HEK293 (cell line): ENCODE measurements around the gene SETD7.

Experiments used
- CTCF ChIA-PET: fragments of 350-600 bp; formaldehyde crosslinking; extraction: SDS; loops from one replicate; lab custom pipeline; 2021; ENCODE audit warnings: antibody characterized with exemption; lab: Yijun Ruan, JAX
- POLR2A ChIA-PET: fragments of 300-600 bp; formaldehyde crosslinking; extraction: SDS; loops from one replicate; lab custom pipeline; 2020; ENCODE audit warnings: antibody characterized with exemption, inconsistent platforms; lab: Yijun Ruan, JAX
- H3K27ac ChIP-seq: fragments of 200-500 bp; sonication (Bioruptor generic); 2 replicates; pipeline ENCODE4 v1.5.1; 2014; ENCODE audit warnings: low read depth, low read length, control low read depth, inconsistent platforms; ENCODE audit errors: extremely low read depth
- H3K36me3 ChIP-seq, 2 experiments: fragments of 200-500 bp in 1 of 2; sonication (Bioruptor generic) in 1 of 2; 1 replicate in 1 of 2; 2 replicates in 1 of 2; pipeline ENCODE4 v1.5.1; 2014 to 2017; ENCODE audit warnings: inconsistent platforms in 2 of 2, low read length in 2 of 2; ENCODE audit not compliant: control insufficient read depth in 2 of 2, insufficient read depth in 1 of 2
- H3K4me1 ChIP-seq: fragments of 200-500 bp; sonication (Bioruptor generic); 2 replicates; pipeline ENCODE4 v1.5.1; 2014; ENCODE audit warnings: mild to moderate bottlenecking, low read length, inconsistent platforms; ENCODE audit not compliant: control insufficient read depth, insufficient read depth
- H3K4me3 ChIP-seq: 2 replicates; pipeline ENCODE4 v1.5.1; 2011; ENCODE audit warnings: low read depth, mild to moderate bottlenecking, control low read depth, low read length, moderate library complexity
- H3K9me3 ChIP-seq: fragments of 200-500 bp; sonication (Bioruptor generic); 2 replicates; pipeline ENCODE4 v1.5.1; 2014; ENCODE audit warnings: low read depth, low read length, inconsistent platforms; ENCODE audit not compliant: control insufficient read depth, insufficient read depth
- HOXA7 ChIP-seq: sonication (generic); formaldehyde crosslinking; IDR thresholded peaks from 2 replicates; pipeline ENCODE4 v1.8.1; 2022; ENCODE audit warnings: missing genetic modification reagents, borderline replicate concordance
- KLF7 ChIP-seq: fragments of 450-650 bp; formaldehyde crosslinking; IDR thresholded peaks from 2 replicates; pipeline ENCODE4 v1.5.1; 2016; ENCODE audit warnings: missing biosample characterization, missing genetic modification characterization, borderline replicate concordance
- MYNN ChIP-seq: fragments of 450-650 bp; formaldehyde crosslinking; IDR thresholded peaks from 2 replicates; pipeline ENCODE4 v1.5.1; 2016; ENCODE audit warnings: missing biosample characterization, missing genetic modification characterization, borderline replicate concordance
- PRDM6 ChIP-seq: fragments of 450-650 bp; formaldehyde crosslinking; IDR thresholded peaks from 2 replicates; pipeline ENCODE4 v1.5.1; 2017; ENCODE audit warnings: missing biosample characterization, missing genetic modification characterization
- ZNF280D ChIP-seq: fragments of 450-650 bp; formaldehyde crosslinking; IDR thresholded peaks from 2 replicates; pipeline ENCODE4 v1.5.1; 2016; ENCODE audit warnings: missing biosample characterization, missing genetic modification characterization
- ZNF335 ChIP-seq: fragments of 450-650 bp; formaldehyde crosslinking; conservative IDR thresholded peaks from 2 replicates; pipeline ENCODE4 v1.5.1; 2016; ENCODE audit warnings: missing biosample characterization, missing genetic modification characterization
- ZNF394 ChIP-seq: fragments of 450-650 bp; formaldehyde crosslinking; IDR thresholded peaks from 2 replicates; pipeline ENCODE4 v1.5.1; 2016; ENCODE audit warnings: missing biosample characterization, missing genetic modification characterization, mild to moderate bottlenecking, moderate library complexity, borderline replicate concordance
- ZNF518A ChIP-seq: fragments of 450-650 bp; formaldehyde crosslinking; conservative IDR thresholded peaks from 2 replicates; pipeline ENCODE4 v1.5.1; 2016; ENCODE audit warnings: low read depth, missing biosample characterization, missing genetic modification characterization
- ZNF561 ChIP-seq: fragments of 450-650 bp; IDR thresholded peaks from 2 replicates; pipeline ENCODE4 v1.5.1; 2018; ENCODE audit warnings: missing biosample characterization, missing genetic modification characterization, borderline replicate concordance
- ZNF670 ChIP-seq: fragments of 450-650 bp; formaldehyde crosslinking; IDR thresholded peaks from 2 replicates; pipeline ENCODE4 v1.5.1; 2016; ENCODE audit warnings: missing biosample characterization, missing genetic modification characterization, low read depth
- ZNF792 ChIP-seq: fragments of 450-650 bp; formaldehyde crosslinking; IDR thresholded peaks from 2 replicates; pipeline ENCODE4 v1.5.1; 2016; ENCODE audit warnings: missing biosample characterization, missing genetic modification characterization
- TF ChIP-seq, protein P1 (sequence below): fragments of 450-650 bp; formaldehyde crosslinking; IDR thresholded peaks from 2 replicates; pipeline ENCODE4 v1.5.1; 2016; ENCODE audit warnings: missing biosample characterization, missing genetic modification characterization, borderline replicate concordance
- TF ChIP-seq, protein P2 (sequence below): fragments of 450-650 bp; IDR thresholded peaks from 2 replicates; pipeline ENCODE4 v1.5.1; 2018; ENCODE audit warnings: missing biosample characterization, missing genetic modification characterization

Gene SETD7

GRCh38 chr4:139503622-139504166, 52.3 kb downstream of the SETD7 start:
- ChIA-PET POLR2A (no interaction called here), CTCF (interaction anchor here (1.0 kb wide), 1 partner anchor 27 kb away, joined by 4 read pairs; no protein-coding TSS in a partner anchor)
- TF ChIP-seq ZNF280D (tag by site-specific recombination), result peak; percentile 75
- no peak for TF ChIP-seq KLF7 (tag by site-specific recombination)
- no peak for TF ChIP-seq ZNF792 (tag by site-specific recombination)
- H3K27ac ChIP-seq, result no peak overlapping the region
- no peaks in the 10 kb centered on the region for H3K9me3 ChIP-seq
- H3K36me3 ChIP-seq, result peaks cover 0 to 22% of the 10 kb centered on the region in 2 experiments; a peak in 1 of 3 replicates
- no peak overlapping the region for H3K4me3 ChIP-seq
- no peaks in the 10 kb centered on the region for H3K4me1 ChIP-seq

DNA sequence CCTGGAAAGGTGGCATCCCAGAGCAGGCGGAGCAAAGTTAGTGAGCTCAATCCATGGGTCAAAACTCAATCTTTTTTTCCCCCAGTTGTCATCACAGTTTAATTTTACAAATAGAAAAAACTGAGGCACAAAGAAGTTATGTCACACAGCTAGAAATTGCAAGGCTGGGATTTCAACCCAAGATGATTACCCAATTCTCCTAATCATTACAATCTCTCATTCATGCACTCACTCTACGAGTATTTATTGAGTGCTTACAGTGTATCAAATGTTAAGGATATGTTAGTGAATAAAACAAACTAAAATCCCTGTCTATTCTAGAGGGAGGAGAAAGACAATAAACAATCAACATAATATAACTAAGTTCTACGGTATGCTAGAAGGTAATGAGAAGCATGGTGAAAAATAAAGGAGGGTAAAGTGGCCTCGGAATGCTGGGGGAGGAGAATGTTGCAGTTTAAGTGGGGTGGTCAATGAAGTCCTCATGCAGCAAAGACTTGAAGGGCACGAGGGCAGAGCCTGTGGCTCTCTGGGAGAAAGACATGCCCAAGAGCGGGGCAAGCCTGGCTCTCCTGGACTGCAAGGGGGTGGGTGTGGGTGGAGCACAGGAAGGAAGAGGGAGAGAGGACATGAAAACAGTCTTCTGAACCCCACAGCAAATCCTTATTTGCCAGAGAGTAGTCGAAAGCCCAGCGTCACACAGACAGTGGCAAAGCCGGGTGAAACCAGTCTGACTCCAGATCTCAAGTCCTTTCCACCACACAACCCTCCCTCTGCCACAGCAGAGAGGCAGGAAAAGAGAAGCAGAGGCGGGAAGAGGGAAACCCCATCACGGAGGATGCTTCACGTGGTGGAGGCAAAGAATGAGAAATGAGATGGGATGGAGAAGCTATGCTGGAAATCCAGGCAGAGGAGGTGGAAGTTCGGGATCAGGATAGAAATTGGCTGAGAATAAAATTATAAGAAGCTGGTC, 53.8 kb downstream of the SETD7 start:
- Histone ChIP-seq H3K4me3 (no peak overlapping the region), H3K4me1 (no peaks in the 10 kb centered on the region), H3K27ac (no peak overlapping the region), H3K36me3 (peaks cover 0 to 16% of the 10 kb centered on the region in 2 experiments; a peak in 1 of 3 replicates), H3K9me3 (no peaks in the 10 kb centered on the region)
- CTCF ChIA-PET, result interaction anchor here (0.6 kb wide), 1 partner anchor 14 kb away, joined by 4 read pairs; no protein-coding TSS in a partner anchor
- POLR2A ChIA-PET, result no interaction called here
- TF ChIP-seq ZNF518A (tag by site-specific recombination), result no peak
- TF ChIP-seq ZNF394 (tag by site-specific recombination), result no peak
- 0 out of 2 replicates have a peak, but pooled peaks have one; percentile 11 for TF ChIP-seq PRDM6 (tag by site-specific recombination)
- no peak for TF ChIP-seq HOXA7
- TF ChIP-seq ZNF670 (tag by site-specific recombination), result no peak
- TF ChIP-seq ZNF335 (tag by site-specific recombination), result no peak
- TF ChIP-seq, protein P1, sequence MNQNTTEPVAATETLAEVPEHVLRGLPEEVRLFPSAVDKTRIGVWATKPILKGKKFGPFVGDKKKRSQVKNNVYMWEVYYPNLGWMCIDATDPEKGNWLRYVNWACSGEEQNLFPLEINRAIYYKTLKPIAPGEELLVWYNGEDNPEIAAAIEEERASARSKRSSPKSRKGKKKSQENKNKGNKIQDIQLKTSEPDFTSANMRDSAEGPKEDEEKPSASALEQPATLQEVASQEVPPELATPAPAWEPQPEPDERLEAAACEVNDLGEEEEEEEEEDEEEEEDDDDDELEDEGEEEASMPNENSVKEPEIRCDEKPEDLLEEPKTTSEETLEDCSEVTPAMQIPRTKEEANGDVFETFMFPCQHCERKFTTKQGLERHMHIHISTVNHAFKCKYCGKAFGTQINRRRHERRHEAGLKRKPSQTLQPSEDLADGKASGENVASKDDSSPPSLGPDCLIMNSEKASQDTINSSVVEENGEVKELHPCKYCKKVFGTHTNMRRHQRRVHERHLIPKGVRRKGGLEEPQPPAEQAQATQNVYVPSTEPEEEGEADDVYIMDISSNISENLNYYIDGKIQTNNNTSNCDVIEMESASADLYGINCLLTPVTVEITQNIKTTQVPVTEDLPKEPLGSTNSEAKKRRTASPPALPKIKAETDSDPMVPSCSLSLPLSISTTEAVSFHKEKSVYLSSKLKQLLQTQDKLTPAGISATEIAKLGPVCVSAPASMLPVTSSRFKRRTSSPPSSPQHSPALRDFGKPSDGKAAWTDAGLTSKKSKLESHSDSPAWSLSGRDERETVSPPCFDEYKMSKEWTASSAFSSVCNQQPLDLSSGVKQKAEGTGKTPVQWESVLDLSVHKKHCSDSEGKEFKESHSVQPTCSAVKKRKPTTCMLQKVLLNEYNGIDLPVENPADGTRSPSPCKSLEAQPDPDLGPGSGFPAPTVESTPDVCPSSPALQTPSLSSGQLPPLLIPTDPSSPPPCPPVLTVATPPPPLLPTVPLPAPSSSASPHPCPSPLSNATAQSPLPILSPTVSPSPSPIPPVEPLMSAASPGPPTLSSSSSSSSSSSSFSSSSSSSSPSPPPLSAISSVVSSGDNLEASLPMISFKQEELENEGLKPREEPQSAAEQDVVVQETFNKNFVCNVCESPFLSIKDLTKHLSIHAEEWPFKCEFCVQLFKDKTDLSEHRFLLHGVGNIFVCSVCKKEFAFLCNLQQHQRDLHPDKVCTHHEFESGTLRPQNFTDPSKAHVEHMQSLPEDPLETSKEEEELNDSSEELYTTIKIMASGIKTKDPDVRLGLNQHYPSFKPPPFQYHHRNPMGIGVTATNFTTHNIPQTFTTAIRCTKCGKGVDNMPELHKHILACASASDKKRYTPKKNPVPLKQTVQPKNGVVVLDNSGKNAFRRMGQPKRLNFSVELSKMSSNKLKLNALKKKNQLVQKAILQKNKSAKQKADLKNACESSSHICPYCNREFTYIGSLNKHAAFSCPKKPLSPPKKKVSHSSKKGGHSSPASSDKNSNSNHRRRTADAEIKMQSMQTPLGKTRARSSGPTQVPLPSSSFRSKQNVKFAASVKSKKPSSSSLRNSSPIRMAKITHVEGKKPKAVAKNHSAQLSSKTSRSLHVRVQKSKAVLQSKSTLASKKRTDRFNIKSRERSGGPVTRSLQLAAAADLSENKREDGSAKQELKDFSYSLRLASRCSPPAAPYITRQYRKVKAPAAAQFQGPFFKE (tag by site-specific recombination), result no peak
- no peak for TF ChIP-seq ZNF561 (tag by site-specific recombination)
- TF ChIP-seq MYNN (tag by site-specific recombination), result no peak
- TF ChIP-seq, protein P2, sequence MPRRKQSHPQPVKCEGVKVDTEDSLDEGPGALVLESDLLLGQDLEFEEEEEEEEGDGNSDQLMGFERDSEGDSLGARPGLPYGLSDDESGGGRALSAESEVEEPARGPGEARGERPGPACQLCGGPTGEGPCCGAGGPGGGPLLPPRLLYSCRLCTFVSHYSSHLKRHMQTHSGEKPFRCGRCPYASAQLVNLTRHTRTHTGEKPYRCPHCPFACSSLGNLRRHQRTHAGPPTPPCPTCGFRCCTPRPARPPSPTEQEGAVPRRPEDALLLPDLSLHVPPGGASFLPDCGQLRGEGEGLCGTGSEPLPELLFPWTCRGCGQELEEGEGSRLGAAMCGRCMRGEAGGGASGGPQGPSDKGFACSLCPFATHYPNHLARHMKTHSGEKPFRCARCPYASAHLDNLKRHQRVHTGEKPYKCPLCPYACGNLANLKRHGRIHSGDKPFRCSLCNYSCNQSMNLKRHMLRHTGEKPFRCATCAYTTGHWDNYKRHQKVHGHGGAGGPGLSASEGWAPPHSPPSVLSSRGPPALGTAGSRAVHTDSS, result no peak
